Measurements from ENCODE around the gene CSF1R.

- TF ChIP-seq CTCF (IDR thresholded peaks at IDR 0.05): no peak
- TF ChIP-seq POLR2A (IDR thresholded peaks at IDR 0.05; ENCODE audit: low read depth): no peak
Measured at GRCh38 chr5:150114773-150115408, 28.5 kb upstream of the CSF1R start.

All from esophagus muscularis mucosa (tissue), 3 donors.